Astrocyte (in vitro differentiated cells and primary cell): ENCODE measurements around the gene F11. TPM values are rescaled to one million over a fixed set of nuclear protein-coding genes. Genes with fewer than 3 reads are reported as not detected.

Experiments
- DNase-seq: peaks from one replicate; pipeline ENCODE4 v3.0.0-alpha.2; 2010; ENCODE audit warnings: low read depth
- FAIRE-seq: peaks from 2 replicates; lab custom pipeline; 2011; peaks lifted over from hg19 to GRCh38; lab: Jason Lieb, UNC
- H2AFZ ChIP-seq: 2 replicates; pipeline ENCODE4 v1.6.0; 2012; ENCODE audit warnings: low read depth, low read length, inconsistent platforms
- H3K27ac ChIP-seq: 2 replicates; pipeline ENCODE4 v1.5.1; 2011; ENCODE audit warnings: low read depth, low read length, inconsistent platforms
- H3K27me3 ChIP-seq: 2 replicates; pipeline ENCODE4 v1.6.0; 2011; ENCODE audit warnings: low read length, inconsistent platforms; ENCODE audit not compliant: insufficient read depth
- H3K36me3 ChIP-seq: 2 replicates; pipeline ENCODE4 v1.5.1; 2011; ENCODE audit warnings: low read length, inconsistent platforms; ENCODE audit not compliant: insufficient read depth
- H3K4me1 ChIP-seq: 2 replicates; pipeline ENCODE4 v1.5.1; 2011; ENCODE audit warnings: low read length, inconsistent platforms; ENCODE audit not compliant: insufficient read depth
- H3K4me2 ChIP-seq: 2 replicates; pipeline ENCODE4 v1.6.0; 2012; ENCODE audit warnings: low read length, inconsistent platforms
- H3K4me3 ChIP-seq: 2 replicates; pipeline ENCODE4 v1.5.1; 2011; ENCODE audit warnings: low read depth, mild to moderate bottlenecking, low read length, inconsistent platforms; ENCODE audit not compliant: insufficient read depth
- H3K79me2 ChIP-seq: 2 replicates; pipeline ENCODE4 v1.6.0; 2012; ENCODE audit warnings: mild to moderate bottlenecking, low read length, inconsistent platforms; ENCODE audit not compliant: insufficient read depth
- H3K9ac ChIP-seq: 2 replicates; pipeline ENCODE4 v1.6.0; 2012; ENCODE audit warnings: mild to moderate bottlenecking, low read length, inconsistent platforms
- H3K9me3 ChIP-seq: 2 replicates; pipeline ENCODE4 v1.5.1; 2012; ENCODE audit warnings: low read depth, mild to moderate bottlenecking, low read length, inconsistent platforms; ENCODE audit not compliant: insufficient read depth
- H4K20me1 ChIP-seq: 2 replicates; pipeline ENCODE4 v1.6.0; 2012; ENCODE audit warnings: low read length, inconsistent platforms; ENCODE audit not compliant: insufficient read depth
- H3K27ac Mint-ChIP-seq: one replicate; pipeline ENCODE4 v1.8.0; 2021; ENCODE audit warnings: mild to moderate bottlenecking, mixed read lengths; ENCODE audit not compliant: unreplicated experiment
- H3K27me3 Mint-ChIP-seq: one replicate; pipeline ENCODE4 v1.8.0; 2021; ENCODE audit warnings: low read depth, mixed read lengths; ENCODE audit not compliant: unreplicated experiment
- H3K36me3 Mint-ChIP-seq: one replicate; pipeline ENCODE4 v1.8.0; 2021; ENCODE audit warnings: low read depth, mixed read lengths; ENCODE audit not compliant: unreplicated experiment
- H3K4me1 Mint-ChIP-seq: one replicate; pipeline ENCODE4 v1.8.0; 2021; ENCODE audit warnings: low read depth, mixed read lengths; ENCODE audit not compliant: unreplicated experiment
- H3K4me3 Mint-ChIP-seq: one replicate; pipeline ENCODE4 v1.8.0; 2021; ENCODE audit warnings: mild to moderate bottlenecking, moderate library complexity, mixed read lengths; ENCODE audit not compliant: unreplicated experiment
- H3K9me3 Mint-ChIP-seq: one replicate; pipeline ENCODE4 v1.8.0; 2021; ENCODE audit warnings: mild to moderate bottlenecking, mixed read lengths; ENCODE audit not compliant: unreplicated experiment
- CTCF ChIP-seq: IDR thresholded peaks from 2 replicates; pipeline ENCODE4 v1.5.1; 2011; ENCODE audit warnings: low read depth, mild to moderate bottlenecking, inconsistent platforms, low read length, moderate library complexity; ENCODE audit not compliant: insufficient read depth
- EZH2 ChIP-seq: IDR thresholded peaks from 2 replicates; pipeline ENCODE4 v1.6.1; 2012; ENCODE audit warnings: mild to moderate bottlenecking, low read length, inconsistent platforms; ENCODE audit not compliant: insufficient read depth
- total RNA-seq: library from RNA; stranded (reverse); gene quantifications from 2 replicates; pipeline ENCODE4 v1.2.1, GENCODE V29; 2021

F11 gene
- total RNA-seq, 1 donor from 2014 or later, result not detected

DNA sequence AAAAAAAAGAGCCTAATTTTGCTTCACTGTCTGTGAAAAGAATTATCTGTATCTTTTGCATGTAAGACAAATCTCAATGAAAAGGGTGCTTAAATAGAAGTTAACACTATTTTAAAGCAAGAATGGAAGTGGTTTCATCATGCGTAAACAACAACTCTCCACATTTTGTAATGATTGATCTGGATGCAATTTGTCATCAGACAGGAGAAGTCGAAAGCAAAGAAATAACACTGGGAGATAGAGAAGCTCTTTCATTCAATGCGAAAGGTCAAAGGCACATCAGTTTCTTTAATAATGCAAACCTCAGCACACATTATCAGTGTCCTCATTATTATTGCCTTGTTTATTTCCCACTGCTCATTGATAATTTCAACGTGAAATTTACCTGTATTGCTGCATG, 29.9 kb upstream of the F11 start:
- Mint-ChIP-seq H3K27me3 (no peaks in the 10 kb centered on the region), H3K27ac (no peak overlapping the region), H3K9me3 (peaks cover 5% of the 10 kb centered on the region), H3K36me3 (no peaks in the 10 kb centered on the region), H3K4me3 (no peak overlapping the region), H3K4me1 (no peaks in the 10 kb centered on the region)
- Histone ChIP-seq H3K4me2 (no peak overlapping the region), H3K4me3 (no peak overlapping the region), H4K20me1 (no peaks in the 10 kb centered on the region), H3K27me3 (no peaks in the 10 kb centered on the region), H3K27ac (no peak overlapping the region), H3K79me2 (no peaks in the 10 kb centered on the region), H3K4me1 (no peaks in the 10 kb centered on the region), H3K36me3 (no peaks in the 10 kb centered on the region), H2AFZ (no peak overlapping the region), H3K9me3 (no peaks in the 10 kb centered on the region), H3K9ac (no peak overlapping the region)
- DNase-seq, result no peak
- TF ChIP-seq EZH2, result no peak
- no peak for TF ChIP-seq CTCF
- FAIRE-seq, result no peak

- no peaks in the 10 kb centered on the region for H3K27me3 Mint-ChIP-seq
- Histone ChIP-seq H3K4me3 (no peak overlapping the region), H2AFZ (no peak overlapping the region), H3K9ac (no peak overlapping the region), H3K36me3 (no peaks in the 10 kb centered on the region), H3K4me1 (no peaks in the 10 kb centered on the region), H3K4me2 (no peak overlapping the region), H3K27ac (no peak overlapping the region), H3K27me3 (no peaks in the 10 kb centered on the region), H3K9me3 (no peaks in the 10 kb centered on the region), H4K20me1 (no peaks in the 10 kb centered on the region), H3K79me2 (no peaks in the 10 kb centered on the region)
- TF ChIP-seq EZH2 (no peak), CTCF (no peak)
- FAIRE-seq, result no peak
- no peak overlapping the region for H3K4me3 Mint-ChIP-seq
- H3K4me1 Mint-ChIP-seq, result no peaks in the 10 kb centered on the region
- no peak for DNase-seq
- H3K36me3 Mint-ChIP-seq, result no peaks in the 10 kb centered on the region
- peaks cover 5% of the 10 kb centered on the region for H3K9me3 Mint-ChIP-seq
- H3K27ac Mint-ChIP-seq, result no peak overlapping the region
Measured at GRCh38 chr4:186240452-186240847, 25.5 kb upstream of the F11 start.

DNA sequence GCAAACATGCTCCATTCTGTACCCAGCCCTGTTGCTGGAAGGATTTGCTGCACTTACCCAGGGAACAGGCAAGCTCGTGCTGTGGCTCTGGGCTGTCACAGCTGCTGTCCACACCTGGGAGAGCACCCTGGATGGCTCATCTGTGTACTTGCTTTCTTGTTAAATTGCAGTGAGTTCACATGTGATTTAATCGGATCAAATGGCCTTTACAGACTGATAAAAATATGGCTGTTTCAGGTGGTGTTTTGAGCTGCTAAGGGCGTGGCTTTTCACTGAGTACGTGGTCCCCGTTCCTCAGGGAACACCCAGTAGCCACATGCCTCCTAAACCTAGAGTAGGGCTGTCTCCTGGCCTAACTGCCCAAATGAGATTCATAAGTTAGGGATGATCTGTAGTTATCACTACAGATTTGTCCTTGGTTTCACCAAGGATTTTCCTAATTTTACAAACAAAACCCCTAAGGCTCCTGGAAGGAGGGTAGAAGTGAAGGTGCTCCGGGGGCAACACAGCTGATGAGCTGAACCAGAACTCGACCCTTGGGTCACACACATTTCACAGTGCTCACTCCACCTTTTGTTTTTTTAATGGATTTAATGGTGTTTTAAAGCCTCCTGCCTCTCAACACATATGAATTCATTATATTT, 25.0 kb upstream of the F11 start:
- Histone ChIP-seq H3K36me3 (no peaks in the 10 kb centered on the region), H3K4me1 (no peaks in the 10 kb centered on the region), H3K27me3 (no peaks in the 10 kb centered on the region), H3K4me2 (no peak overlapping the region), H3K4me3 (no peak overlapping the region), H3K79me2 (no peaks in the 10 kb centered on the region), H4K20me1 (no peaks in the 10 kb centered on the region), H3K9ac (no peak overlapping the region), H3K9me3 (no peaks in the 10 kb centered on the region), H3K27ac (no peak overlapping the region), H2AFZ (no peak overlapping the region)
- no peak for DNase-seq
- TF ChIP-seq CTCF (no peak), EZH2 (no peak)
- Mint-ChIP-seq H3K27ac (no peak overlapping the region), H3K27me3 (no peaks in the 10 kb centered on the region), H3K9me3 (peaks cover 11% of the 10 kb centered on the region), H3K4me3 (no peak overlapping the region), H3K4me1 (no peaks in the 10 kb centered on the region), H3K36me3 (no peaks in the 10 kb centered on the region)
- FAIRE-seq, result no peak
